Liver (tissue), 2 donors: ENCODE measurements around the gene TMEM242.

ENCODE experiments used
- TF ChIP-seq, protein P1 (sequence below): IDR thresholded peaks from 2 replicates; pipeline ENCODE4 v1.6.1; 2016; ENCODE audit warnings: antibody characterized with exemption, mild to moderate bottlenecking
- TF ChIP-seq, protein P2 (sequence below): fragments of 150-350 bp; IDR thresholded peaks from 2 replicates; pipeline ENCODE4 v1.5.1; 2017; ENCODE audit warnings: improper control_type of control experiment, low read depth, low read length; ENCODE audit not compliant: missing input control
- donor health status: healthy.

DNA sequence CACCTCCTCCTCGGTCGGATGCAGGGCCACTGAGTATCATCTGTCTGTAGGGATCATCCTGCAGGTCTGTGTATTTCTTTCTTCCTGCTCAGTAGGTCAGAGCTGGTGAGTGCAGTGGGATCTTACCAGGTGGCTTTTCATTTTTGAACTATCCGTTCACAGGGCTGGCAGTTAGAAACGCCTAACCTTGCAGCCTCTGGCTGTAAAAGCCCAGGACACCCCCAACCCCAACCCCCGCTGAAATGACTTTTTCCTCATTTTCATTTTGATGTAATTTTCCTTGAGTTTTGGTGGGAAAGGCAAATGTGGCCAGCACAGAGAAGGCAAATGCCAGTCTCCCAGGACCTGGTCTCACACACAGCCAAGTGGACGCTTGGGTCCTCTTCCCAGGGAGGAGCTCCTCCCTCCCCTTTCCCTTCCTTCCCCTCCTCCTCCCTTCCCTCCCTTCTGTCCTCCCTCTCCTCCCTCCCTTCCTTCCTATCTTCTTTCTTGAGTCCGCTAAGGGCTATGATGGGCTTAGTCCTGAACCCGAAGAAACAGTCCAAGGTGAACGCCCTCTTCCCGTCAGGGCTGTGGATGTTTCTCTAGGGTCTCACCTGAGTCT is 36.0 kb downstream of the TMEM242 start:
- TF ChIP-seq, protein P1, sequence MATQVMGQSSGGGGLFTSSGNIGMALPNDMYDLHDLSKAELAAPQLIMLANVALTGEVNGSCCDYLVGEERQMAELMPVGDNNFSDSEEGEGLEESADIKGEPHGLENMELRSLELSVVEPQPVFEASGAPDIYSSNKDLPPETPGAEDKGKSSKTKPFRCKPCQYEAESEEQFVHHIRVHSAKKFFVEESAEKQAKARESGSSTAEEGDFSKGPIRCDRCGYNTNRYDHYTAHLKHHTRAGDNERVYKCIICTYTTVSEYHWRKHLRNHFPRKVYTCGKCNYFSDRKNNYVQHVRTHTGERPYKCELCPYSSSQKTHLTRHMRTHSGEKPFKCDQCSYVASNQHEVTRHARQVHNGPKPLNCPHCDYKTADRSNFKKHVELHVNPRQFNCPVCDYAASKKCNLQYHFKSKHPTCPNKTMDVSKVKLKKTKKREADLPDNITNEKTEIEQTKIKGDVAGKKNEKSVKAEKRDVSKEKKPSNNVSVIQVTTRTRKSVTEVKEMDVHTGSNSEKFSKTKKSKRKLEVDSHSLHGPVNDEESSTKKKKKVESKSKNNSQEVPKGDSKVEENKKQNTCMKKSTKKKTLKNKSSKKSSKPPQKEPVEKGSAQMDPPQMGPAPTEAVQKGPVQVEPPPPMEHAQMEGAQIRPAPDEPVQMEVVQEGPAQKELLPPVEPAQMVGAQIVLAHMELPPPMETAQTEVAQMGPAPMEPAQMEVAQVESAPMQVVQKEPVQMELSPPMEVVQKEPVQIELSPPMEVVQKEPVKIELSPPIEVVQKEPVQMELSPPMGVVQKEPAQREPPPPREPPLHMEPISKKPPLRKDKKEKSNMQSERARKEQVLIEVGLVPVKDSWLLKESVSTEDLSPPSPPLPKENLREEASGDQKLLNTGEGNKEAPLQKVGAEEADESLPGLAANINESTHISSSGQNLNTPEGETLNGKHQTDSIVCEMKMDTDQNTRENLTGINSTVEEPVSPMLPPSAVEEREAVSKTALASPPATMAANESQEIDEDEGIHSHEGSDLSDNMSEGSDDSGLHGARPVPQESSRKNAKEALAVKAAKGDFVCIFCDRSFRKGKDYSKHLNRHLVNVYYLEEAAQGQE = no peak
- TF ChIP-seq, protein P2, sequence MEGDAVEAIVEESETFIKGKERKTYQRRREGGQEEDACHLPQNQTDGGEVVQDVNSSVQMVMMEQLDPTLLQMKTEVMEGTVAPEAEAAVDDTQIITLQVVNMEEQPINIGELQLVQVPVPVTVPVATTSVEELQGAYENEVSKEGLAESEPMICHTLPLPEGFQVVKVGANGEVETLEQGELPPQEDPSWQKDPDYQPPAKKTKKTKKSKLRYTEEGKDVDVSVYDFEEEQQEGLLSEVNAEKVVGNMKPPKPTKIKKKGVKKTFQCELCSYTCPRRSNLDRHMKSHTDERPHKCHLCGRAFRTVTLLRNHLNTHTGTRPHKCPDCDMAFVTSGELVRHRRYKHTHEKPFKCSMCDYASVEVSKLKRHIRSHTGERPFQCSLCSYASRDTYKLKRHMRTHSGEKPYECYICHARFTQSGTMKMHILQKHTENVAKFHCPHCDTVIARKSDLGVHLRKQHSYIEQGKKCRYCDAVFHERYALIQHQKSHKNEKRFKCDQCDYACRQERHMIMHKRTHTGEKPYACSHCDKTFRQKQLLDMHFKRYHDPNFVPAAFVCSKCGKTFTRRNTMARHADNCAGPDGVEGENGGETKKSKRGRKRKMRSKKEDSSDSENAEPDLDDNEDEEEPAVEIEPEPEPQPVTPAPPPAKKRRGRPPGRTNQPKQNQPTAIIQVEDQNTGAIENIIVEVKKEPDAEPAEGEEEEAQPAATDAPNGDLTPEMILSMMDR = no peak
